ENCODE data around the gene BAG3.
A peak's percentile ranks its signal among the peaks of the same experiment; 100 is the strongest.

The BAG3 gene

DNA sequence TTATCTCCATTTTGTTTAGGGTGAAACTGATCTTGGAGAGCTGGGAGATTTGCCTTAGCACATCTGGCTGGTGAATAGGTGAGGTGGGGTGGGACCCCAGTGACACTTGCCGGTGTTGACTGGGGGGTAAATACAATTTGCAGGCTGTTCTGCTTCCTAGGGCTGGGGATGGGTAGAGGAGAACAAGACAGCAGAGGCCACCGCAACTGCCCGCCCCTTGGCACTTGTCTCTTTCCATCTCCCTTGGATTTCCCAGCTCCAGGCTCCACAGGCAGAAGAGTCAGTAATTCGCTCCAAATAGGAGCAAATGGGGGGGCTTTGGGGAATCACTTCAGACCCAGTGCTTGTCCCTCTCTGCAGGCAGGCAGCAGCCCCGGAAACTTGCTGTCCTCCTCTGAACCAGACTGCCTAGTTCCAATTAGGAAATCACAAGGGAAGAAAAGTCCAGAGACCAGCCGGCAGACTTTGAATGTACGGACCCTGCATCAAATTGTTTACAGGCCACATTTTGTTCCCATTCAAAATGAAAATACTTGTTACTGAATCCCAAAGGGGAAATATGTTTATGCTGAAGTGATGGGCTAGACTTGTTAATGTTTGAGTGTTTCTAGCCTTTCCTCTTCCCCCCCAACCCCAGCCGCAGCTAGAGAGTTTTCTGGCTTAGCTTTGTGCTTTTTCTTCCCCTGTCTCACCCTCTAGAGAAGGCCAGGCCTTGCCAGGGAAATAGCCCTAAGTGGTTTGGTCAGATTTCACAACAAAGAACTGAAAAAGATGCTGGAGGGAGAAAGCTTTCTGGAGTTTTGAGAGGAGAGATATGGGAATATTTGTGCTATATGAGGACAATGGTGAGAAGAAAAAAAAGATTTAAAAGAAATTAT lies 64.7 kb downstream of the BAG3 start:
- H3K4me1 Mint-ChIP-seq: peaks cover 18% of the 10 kb centered on the region
- H3K36me3 Mint-ChIP-seq: peaks cover 12% of the 10 kb centered on the region
- peak overlapping the region; percentile 72 for H3K27ac Mint-ChIP-seq
- ATAC-seq: no peak
- H3K4me3 Mint-ChIP-seq: no peak overlapping the region
- peaks cover 5% of the 10 kb centered on the region for H3K9me3 Mint-ChIP-seq
- H3K27me3 Mint-ChIP-seq: no peaks in the 10 kb centered on the region

DNA sequence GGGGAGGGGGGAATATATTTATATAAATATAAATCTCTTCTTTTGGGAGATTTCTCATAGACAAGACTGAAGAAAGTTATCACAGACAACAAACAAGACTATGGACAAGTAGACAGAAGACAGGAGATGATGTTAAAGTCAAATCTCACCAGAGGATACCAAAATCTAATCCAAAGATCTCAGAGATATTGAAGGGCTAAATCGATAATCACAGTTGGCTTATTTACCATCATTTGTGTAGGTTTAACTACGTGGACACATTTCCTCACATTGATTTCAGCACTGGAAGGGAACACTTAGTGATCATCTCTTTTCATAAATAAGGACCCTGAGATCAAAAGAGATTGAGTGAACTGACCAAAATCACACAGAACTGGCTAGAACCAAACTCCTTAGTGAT lies 72.0 kb downstream of the BAG3 start:
- Mint-ChIP-seq H3K27ac (peak overlapping the region; percentile 96), H3K9me3 (no peaks in the 10 kb centered on the region), H3K4me1 (peaks cover 39% of the 10 kb centered on the region), H3K27me3 (no peaks in the 10 kb centered on the region), H3K4me3 (no peak overlapping the region), H3K36me3 (no peaks in the 10 kb centered on the region)
- ATAC-seq: no peak

DNA sequence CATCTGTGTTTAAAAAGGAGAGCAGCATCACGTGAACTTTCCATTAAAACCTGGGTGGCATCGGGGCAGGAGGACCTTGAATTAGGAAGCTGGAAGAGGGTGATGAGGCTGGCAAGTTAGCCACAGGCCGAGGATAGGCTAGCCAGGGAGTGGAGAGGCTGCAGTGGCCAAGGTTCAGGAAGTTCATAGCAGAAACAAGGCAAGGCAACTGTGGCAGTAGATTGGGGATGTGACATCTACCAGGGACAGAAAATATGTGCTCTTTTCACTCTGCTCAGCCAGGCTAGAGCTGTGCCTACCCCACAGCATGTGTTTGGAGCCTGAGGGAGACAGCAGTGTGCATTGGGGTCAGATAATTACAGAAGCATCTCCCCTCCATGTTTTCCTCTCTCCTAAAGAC lies 72.4 kb downstream of the BAG3 start:
- H3K27ac Mint-ChIP-seq: peak overlapping the region; percentile 96

DNA sequence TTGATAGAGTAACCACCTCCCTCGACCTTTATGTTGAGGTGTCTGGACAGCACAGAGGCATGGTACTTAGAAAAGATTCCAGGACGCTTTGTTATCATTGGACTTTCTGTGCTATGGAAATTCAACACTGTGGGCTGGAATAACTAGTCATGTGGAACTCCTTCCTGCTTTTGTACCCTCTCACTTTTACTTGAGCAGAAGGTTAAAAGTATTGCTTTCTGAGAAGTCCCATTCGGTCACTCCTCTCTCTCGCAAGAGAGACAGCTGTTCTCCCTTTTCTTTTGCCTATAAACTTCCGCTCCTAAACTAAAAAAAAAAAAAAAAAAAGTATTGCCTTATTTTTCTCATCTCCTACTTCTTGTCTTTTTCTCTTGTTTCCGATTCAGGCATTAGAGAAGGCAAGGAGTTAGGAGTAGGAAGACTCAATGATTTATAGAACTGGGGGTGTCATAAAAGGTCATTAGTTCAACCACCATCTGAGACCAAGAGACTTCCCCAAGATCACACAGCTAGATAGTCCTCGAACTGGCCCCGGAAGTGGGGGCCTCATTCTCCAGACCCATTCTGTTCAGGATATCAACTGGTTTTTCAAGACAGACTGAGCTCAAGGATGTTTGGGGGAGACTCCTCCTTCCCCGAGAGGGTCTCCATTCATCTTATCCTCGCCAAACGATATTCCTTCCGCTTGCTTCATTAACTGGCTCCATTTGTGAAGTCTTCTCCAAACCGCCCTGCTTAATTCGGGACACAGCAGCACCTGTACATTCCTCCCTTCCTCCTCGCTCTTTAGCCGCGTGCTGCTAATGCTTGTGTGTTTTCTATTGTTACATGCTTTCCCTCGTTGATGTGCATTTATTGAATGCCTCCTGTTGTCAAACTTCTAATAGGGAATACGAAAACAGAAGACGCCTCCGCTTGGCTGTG lies 73.7 kb downstream of the BAG3 start:
- H3K9me3 Mint-ChIP-seq: no peaks in the 10 kb centered on the region
- H3K4me1 Mint-ChIP-seq: peaks cover 56% of the 10 kb centered on the region
- peak overlapping the region; percentile 96 for H3K27ac Mint-ChIP-seq
- peak; percentile 31 for ATAC-seq
- H3K36me3 Mint-ChIP-seq: peaks cover under 1% of the 10 kb centered on the region
- peak overlapping the region; percentile 96 for H3K4me3 Mint-ChIP-seq
- no peaks in the 10 kb centered on the region for H3K27me3 Mint-ChIP-seq

More for the DNA sequence above, 72.4 kb downstream of the BAG3 start:
- no peaks in the 10 kb centered on the region for H3K36me3 Mint-ChIP-seq
- H3K27me3 Mint-ChIP-seq: no peaks in the 10 kb centered on the region
- H3K4me1 Mint-ChIP-seq: peaks cover 44% of the 10 kb centered on the region
- ATAC-seq: no peak
- H3K4me3 Mint-ChIP-seq: no peak overlapping the region
- H3K9me3 Mint-ChIP-seq: no peaks in the 10 kb centered on the region

DNA sequence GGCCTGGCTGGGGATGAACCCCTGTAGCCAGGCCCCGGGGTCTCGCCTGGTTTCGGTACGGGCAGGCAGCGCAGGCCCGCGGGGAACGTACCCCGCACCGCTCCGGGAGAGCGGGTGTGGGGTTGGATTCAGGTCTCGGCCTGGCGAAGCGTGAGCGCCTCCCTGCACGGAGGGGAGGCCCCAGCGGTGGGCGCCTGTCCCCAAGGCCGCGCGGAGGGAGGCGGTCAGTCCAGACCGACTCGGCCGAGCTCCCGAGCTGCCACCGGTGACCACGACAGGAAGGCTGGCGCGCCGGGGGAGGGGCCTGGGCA lies 74.3 kb downstream of the BAG3 start:
- Mint-ChIP-seq H3K27ac (peak overlapping the region; percentile 96), H3K36me3 (peaks cover 6% of the 10 kb centered on the region), H3K27me3 (no peaks in the 10 kb centered on the region), H3K4me3 (peak overlapping the region; percentile 96), H3K4me1 (peaks cover 60% of the 10 kb centered on the region), H3K9me3 (no peaks in the 10 kb centered on the region)
- ATAC-seq: no peak

DNA sequence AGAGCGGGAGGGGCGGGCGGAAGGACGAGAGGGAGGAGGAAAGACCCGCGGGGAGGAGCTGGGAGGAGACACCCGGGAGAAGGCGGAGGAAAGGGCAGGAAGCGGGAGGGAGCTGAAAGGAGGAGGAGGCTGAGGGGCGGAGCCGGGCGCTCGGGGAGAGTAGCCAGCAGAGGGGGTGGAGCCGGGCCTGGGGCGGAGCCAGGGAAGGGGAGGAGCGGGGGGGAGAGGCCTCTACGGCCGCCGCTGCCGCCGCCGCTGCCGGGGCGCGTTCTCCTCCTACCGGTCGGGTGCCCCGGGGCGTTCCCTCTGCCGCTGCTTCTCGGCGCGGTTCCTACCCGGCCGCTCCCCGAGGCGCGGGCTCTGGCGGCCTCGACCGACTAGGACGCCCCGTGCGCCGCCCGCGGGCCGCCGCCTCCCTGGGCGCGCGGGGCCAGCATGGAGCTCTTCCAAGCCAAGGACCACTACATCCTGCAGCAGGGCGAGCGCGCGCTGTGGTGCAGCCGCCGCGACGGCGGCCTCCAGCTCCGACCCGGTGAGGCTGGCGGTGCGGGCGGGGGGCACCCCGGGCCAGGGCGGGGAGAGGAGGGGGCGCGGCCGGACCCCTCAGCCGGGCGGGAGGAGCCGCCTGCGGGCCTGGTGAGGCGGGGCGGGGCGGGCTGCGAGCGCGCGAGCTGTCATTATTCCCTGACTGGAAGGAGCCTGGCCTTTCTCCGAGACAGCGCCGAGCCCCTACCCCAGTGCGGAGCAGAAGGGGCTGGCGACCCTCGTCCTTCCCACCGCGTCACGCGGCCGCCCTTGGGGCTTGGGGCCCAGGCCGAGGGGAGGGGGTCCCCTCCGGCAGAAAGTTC lies 74.9 kb downstream of the BAG3 start, which contains the start of gene INPP5F:
Gene INPP5F (plus strand): TSS at position 223 of the 848 bp plus-strand sequence. CDS start 213 bp downstream, at position 436.
- no peaks in the 10 kb centered on the region for H3K27me3 Mint-ChIP-seq
- H3K4me3 Mint-ChIP-seq: peak within 1 kb of the TSS; percentile 96
- H3K4me1 Mint-ChIP-seq: peaks cover 60% of the 10 kb centered on the region
- H3K36me3 Mint-ChIP-seq: peaks cover 11% of the 10 kb centered on the region
- H3K27ac Mint-ChIP-seq: peak within 1 kb of the TSS; percentile 96
- H3K9me3 Mint-ChIP-seq: no peaks in the 10 kb centered on the region
- ATAC-seq: peak; percentile 96

DNA sequence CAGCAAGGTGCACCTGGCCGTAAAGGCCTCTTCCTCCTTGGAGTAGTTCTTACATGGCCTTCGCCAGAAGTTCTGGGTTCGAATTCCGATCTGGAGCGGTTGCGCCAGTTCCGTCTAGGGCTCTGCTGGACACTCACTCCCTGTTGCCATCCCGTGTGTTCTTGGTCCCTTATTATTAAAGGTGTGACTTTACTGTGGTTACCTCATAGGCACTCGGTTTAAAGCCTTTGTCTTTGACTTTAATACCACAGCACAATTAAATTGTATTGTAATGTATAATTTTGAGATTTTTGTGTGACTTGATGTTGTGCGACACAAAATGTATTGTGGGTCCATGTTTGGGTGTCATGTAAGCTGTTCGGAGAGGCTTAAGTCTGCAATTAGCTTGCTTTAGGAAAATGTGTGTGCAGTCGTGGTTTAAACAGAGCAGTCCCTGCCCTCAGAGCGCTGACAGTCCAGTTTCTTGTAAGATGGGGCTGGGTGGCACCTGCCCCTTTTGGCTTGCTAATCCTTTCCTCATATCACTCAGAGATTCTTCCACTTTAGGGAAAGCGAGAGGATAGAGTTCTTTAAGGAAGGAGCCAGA lies 75.6 kb downstream of the BAG3 start:
- peak overlapping the region; percentile 83 for H3K27ac Mint-ChIP-seq

More for the DNA sequence above, 75.6 kb downstream of the BAG3 start:
- no peak for ATAC-seq
- peaks cover 60% of the 10 kb centered on the region for H3K4me1 Mint-ChIP-seq
- peak overlapping the region; percentile 96 for H3K4me3 Mint-ChIP-seq
- no peaks in the 10 kb centered on the region for H3K27me3 Mint-ChIP-seq
- peaks cover 11% of the 10 kb centered on the region for H3K36me3 Mint-ChIP-seq
- no peaks in the 10 kb centered on the region for H3K9me3 Mint-ChIP-seq

All from stimulated activated memory B cell treated with anti-CD40 and anti-IgM and Interleukin-4, amounts not matched to agents 10 μg/mL and 1 μg/mL and 100 μg/mL, for 72 hours (primary cell).